GM12864 (cell line): Measurements from ENCODE around the gene KRTAP5-4.

ENCODE experiments used
- DNase-seq: peaks from one replicate; pipeline ENCODE4 v3.0.0-alpha.2; 2011; ENCODE audit warnings: low read depth
- H3K4me3 ChIP-seq: 2 replicates; pipeline ENCODE4 v1.5.1; 2011; ENCODE audit warnings: mild to moderate bottlenecking, low read depth, low read length, control low read depth
- TF ChIP-seq, protein P1 (sequence below): IDR thresholded peaks from 2 replicates; pipeline ENCODE4 v1.5.1; 2011; ENCODE audit warnings: low read depth, mild to moderate bottlenecking, moderate library complexity, low read length, control low read depth, inconsistent platforms; ENCODE audit errors: missing control alignments

KRTAP5-4 gene

DNA sequence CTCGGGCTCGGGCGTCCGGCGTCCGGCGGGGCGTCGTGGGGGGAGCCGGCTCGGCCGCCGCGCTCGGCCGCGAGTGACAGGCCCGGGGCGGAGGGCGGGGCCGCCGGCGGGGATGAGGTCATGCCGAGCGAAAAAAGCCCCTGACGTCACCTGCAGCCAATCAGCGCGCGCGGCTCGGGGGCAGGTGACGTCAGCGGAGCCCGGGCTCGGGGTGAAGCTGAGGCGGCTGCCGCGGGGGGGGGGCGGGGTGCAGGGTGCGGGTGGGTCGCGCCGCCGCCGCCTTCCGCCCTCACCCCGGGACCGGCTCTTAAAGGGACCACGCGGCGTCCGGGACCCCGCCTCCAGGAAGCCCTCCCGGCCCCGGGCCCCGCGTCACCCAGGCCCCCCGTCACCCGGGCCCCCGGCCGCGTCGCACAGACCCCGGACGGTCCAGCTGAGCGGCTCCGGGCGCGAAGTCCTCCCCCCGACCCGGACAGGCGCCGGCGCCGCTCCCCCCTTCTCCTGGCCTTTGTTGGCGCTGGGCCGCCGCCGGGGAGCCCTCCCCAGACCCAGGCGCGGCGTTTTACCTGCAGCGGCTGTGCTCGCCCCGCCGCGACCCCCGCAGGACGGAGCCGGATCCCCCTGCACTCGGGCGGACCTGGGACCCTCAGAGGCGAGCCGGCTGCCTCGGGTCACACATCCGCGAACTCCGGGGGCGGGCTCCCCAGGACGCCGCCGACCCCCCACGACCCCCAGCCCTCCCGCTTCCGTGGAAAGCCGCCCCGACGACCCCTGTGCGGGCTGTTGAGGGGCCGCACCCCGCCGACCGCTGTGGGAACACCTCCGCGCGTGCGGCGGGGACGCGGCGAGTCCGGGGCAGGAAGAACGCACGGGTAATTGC, 49.5 kb downstream of the KRTAP5-4 start, which contains the start of gene DUSP8:
Gene DUSP8, minus strand, starts transcription at position 75 of the 880 bp plus-strand sequence. CDS start 6,445 bp downstream, outside the sequence.
- peak within 1 kb of the TSS; percentile 36 for H3K4me3 ChIP-seq
- TF ChIP-seq, protein P1, sequence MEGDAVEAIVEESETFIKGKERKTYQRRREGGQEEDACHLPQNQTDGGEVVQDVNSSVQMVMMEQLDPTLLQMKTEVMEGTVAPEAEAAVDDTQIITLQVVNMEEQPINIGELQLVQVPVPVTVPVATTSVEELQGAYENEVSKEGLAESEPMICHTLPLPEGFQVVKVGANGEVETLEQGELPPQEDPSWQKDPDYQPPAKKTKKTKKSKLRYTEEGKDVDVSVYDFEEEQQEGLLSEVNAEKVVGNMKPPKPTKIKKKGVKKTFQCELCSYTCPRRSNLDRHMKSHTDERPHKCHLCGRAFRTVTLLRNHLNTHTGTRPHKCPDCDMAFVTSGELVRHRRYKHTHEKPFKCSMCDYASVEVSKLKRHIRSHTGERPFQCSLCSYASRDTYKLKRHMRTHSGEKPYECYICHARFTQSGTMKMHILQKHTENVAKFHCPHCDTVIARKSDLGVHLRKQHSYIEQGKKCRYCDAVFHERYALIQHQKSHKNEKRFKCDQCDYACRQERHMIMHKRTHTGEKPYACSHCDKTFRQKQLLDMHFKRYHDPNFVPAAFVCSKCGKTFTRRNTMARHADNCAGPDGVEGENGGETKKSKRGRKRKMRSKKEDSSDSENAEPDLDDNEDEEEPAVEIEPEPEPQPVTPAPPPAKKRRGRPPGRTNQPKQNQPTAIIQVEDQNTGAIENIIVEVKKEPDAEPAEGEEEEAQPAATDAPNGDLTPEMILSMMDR, result no peak

GRCh38 chr11:1571760-1572196, 50.2 kb downstream of the KRTAP5-4 start:
- no peak overlapping the region for H3K4me3 ChIP-seq
- no peak for DNase-seq
- TF ChIP-seq, protein P1, result no peak

More for the DNA sequence above, 49.5 kb downstream of the KRTAP5-4 start, which contains the start of gene DUSP8:
- DNase-seq, result no peak
